HepG2 (cell line): ENCODE results near the gene S1PR3.

Source experiments
- CREB3 ChIP-seq: sonication (generic); formaldehyde crosslinking; IDR thresholded peaks from 2 replicates; pipeline ENCODE4 v1.5.0; 2020; ENCODE audit warnings: missing genetic modification reagents
- CREBL2 ChIP-seq: sonication (generic); formaldehyde crosslinking; IDR thresholded peaks from 2 replicates; pipeline ENCODE4 v1.8.1; 2023; ENCODE audit warnings: missing genetic modification reagents, mild to moderate bottlenecking, borderline replicate concordance
- CTCF ChIP-seq: sonication (generic); formaldehyde crosslinking; IDR thresholded peaks from 2 replicates; pipeline ENCODE4 v1.5.0; 2020; ENCODE audit warnings: mild to moderate bottlenecking, missing genetic modification reagents, moderate library complexity
- JUNB ChIP-seq: sonication (generic); formaldehyde crosslinking; IDR thresholded peaks from 2 replicates; pipeline ENCODE4 v1.8.0; 2022; ENCODE audit warnings: missing genetic modification reagents, mild to moderate bottlenecking, borderline replicate concordance
- MYPOP ChIP-seq: sonication (generic); formaldehyde crosslinking; IDR thresholded peaks from 2 replicates; pipeline ENCODE4 v1.8.1; 2023; ENCODE audit warnings: mild to moderate bottlenecking, moderate library complexity, missing genetic modification reagents
- NR2F2 ChIP-seq: IDR thresholded peaks from 2 replicates; pipeline ENCODE4 v1.6.1; 2012; ENCODE audit warnings: low read depth, inconsistent platforms, borderline replicate concordance
- PAX8 ChIP-seq: sonication (generic); formaldehyde crosslinking; IDR thresholded peaks from 2 replicates; pipeline ENCODE4 v1.8.0; 2022; ENCODE audit warnings: mild to moderate bottlenecking, missing genetic modification reagents, borderline replicate concordance
- SMYD3 ChIP-seq: sonication (generic); formaldehyde crosslinking; IDR thresholded peaks from 2 replicates; pipeline ENCODE4 v1.8.1; 2023; ENCODE audit warnings: mild to moderate bottlenecking, missing genetic modification reagents
- ZNF557 ChIP-seq: sonication (generic); formaldehyde crosslinking; IDR thresholded peaks from 2 replicates; pipeline ENCODE4 v1.4.0; 2020; ENCODE audit warnings: missing genetic modification reagents

GRCh38 chr9:88960632-88961031 lies 30.6 kb upstream of the S1PR3 start:
- TF ChIP-seq PAX8 (CRISPR knock-in tag), result no peak
- TF ChIP-seq SMYD3, result no peak
- TF ChIP-seq MYPOP (CRISPR knock-in tag), result no peak
- TF ChIP-seq CREB3 (CRISPR knock-in tag), result no peak
- TF ChIP-seq CREBL2 (CRISPR knock-in tag), result no peak
- no peak for TF ChIP-seq JUNB (CRISPR knock-in tag)
- no peak for TF ChIP-seq ZNF557
- TF ChIP-seq CTCF (CRISPR knock-in tag), result no peak
- no peak for TF ChIP-seq NR2F2
